ENCODE results near the gene HIP1.
A peak's percentile ranks its signal among the peaks of the same experiment; 100 is the strongest.

GRCh38 chr7:75776295-75776971, 37.7 kb upstream of the HIP1 start:
- TF ChIP-seq CTCF (IDR thresholded peaks at IDR 0.05; ENCODE audit: low read depth, low read length) (no peak), POLR2A (IDR thresholded peaks at IDR 0.05; ENCODE audit: extremely low read depth, insufficient read length) (no peak), MAX (IDR thresholded peaks at IDR 0.05; ENCODE audit: low read depth, low read length) (peak; percentile 47)
